GM23338 (cell line): ENCODE results near the gene SNX7. TPM values are rescaled to one million over a fixed set of nuclear protein-coding genes. Genes with fewer than 3 reads are reported as not detected.

Experiments used
- ATAC-seq: fragments of 200-7000 bp; cut with Tn5 transposase; 3 replicates; pipeline ENCODE4 v1.9.1; 2020
- DNase-seq: peaks from one replicate; pipeline ENCODE4 v3.0.0-alpha.2; 2015; ENCODE audit warnings: low spot score
- H2AFZ ChIP-seq: fragments of 200-600 bp; sonication (generic); 2 replicates; pipeline ENCODE4 v1.8.0; 2016; ENCODE audit warnings: antibody characterized with exemption, mild to moderate bottlenecking, moderate library complexity
- H3F3A ChIP-seq: fragments of 200-600 bp; sonication (generic); replicated peaks from 2 replicates; pipeline ENCODE4 v1.8.0; 2017; ENCODE audit warnings: antibody characterized with exemption, mixed run types, low read depth
- H3K27ac ChIP-seq: fragments of 200-600 bp; sonication (generic); 2 replicates; pipeline ENCODE4 v1.6.1; 2016; ENCODE audit warnings: low read depth
- H3K27me3 ChIP-seq: fragments of 200-600 bp; sonication (generic); 2 replicates; pipeline ENCODE4 v1.8.0; 2016; ENCODE audit warnings: mild to moderate bottlenecking, mixed run types, moderate library complexity; ENCODE audit not compliant: insufficient read depth
- H3K36me3 ChIP-seq: fragments of 200-600 bp; sonication (generic); 2 replicates; pipeline ENCODE4 v1.8.0; 2016; ENCODE audit warnings: mild to moderate bottlenecking; ENCODE audit not compliant: insufficient read depth
- H3K4me1 ChIP-seq: fragments of 200-600 bp; sonication (generic); 2 replicates; pipeline ENCODE4 v1.8.0; 2016; ENCODE audit warnings: mild to moderate bottlenecking, moderate library complexity; ENCODE audit not compliant: insufficient read depth
- H3K4me2 ChIP-seq: fragments of 200-600 bp; sonication (generic); 2 replicates; pipeline ENCODE4 v1.7.1; 2017; ENCODE audit warnings: mixed run types
- H3K4me3 ChIP-seq: fragments of 200-600 bp; sonication (generic); 2 replicates; pipeline ENCODE4 v1.6.1; 2016; ENCODE audit warnings: mixed run types
- H3K79me2 ChIP-seq: fragments of 200-600 bp; sonication (generic); replicated peaks from 2 replicates; pipeline ENCODE4 v1.8.0; 2017; ENCODE audit warnings: mild to moderate bottlenecking; ENCODE audit not compliant: insufficient read depth
- H3K9me2 ChIP-seq: fragments of 200-600 bp; sonication (generic); 2 replicates; pipeline ENCODE4 v1.8.0; 2017; ENCODE audit not compliant: insufficient read depth
- H4K20me1 ChIP-seq: fragments of 200-600 bp; sonication (generic); replicated peaks from 2 replicates; pipeline ENCODE4 v1.8.0; 2017; ENCODE audit warnings: mild to moderate bottlenecking; ENCODE audit not compliant: insufficient read depth
- H3K27ac Mint-ChIP-seq: 2 replicates; pipeline ENCODE4 v1.8.0; 2020; ENCODE audit warnings: inconsistent platforms, mild to moderate bottlenecking, moderate library complexity, mixed read lengths
- H3K27me3 Mint-ChIP-seq: 3 replicates; pipeline ENCODE4 v1.8.0; 2022; ENCODE audit warnings: low read depth, mild to moderate bottlenecking, moderate library complexity, mixed read lengths, inconsistent platforms; ENCODE audit not compliant: insufficient read depth, poor library complexity
- H3K36me3 Mint-ChIP-seq: 3 replicates; pipeline ENCODE4 v1.8.0; 2021; ENCODE audit warnings: low read depth, mild to moderate bottlenecking, inconsistent platforms, moderate library complexity, mixed read lengths
- H3K4me1 Mint-ChIP-seq: 3 replicates; pipeline ENCODE4 v1.8.0; 2020; ENCODE audit warnings: mild to moderate bottlenecking, inconsistent platforms, mixed read lengths
- H3K4me3 Mint-ChIP-seq: 3 replicates; pipeline ENCODE4 v1.8.0; 2021; ENCODE audit warnings: moderate library complexity, mild to moderate bottlenecking, inconsistent platforms, mixed read lengths
- H3K9me3 Mint-ChIP-seq: 3 replicates; pipeline ENCODE4 v1.8.0; 2020; ENCODE audit warnings: moderate library complexity, mild to moderate bottlenecking, inconsistent platforms, mixed read lengths
- CREB1 ChIP-seq: fragments of 250-450 bp; sonication (Bioruptor Pico); IDR thresholded peaks from 2 replicates; pipeline ENCODE4 v1.5.0; 2020; ENCODE audit warnings: low read depth, mild to moderate bottlenecking, moderate library complexity
- EZH2 ChIP-seq: fragments of 200-600 bp; sonication (generic); IDR thresholded peaks from one replicate; pipeline ENCODE4 v1.8.0; 2017; ENCODE audit warnings: antibody characterized with exemption, mild to moderate bottlenecking, low read depth; ENCODE audit not compliant: unreplicated experiment
- JUNB ChIP-seq: IDR thresholded peaks from one replicate; pipeline ENCODE4 v1.6.1; 2016; ENCODE audit warnings: antibody characterized with exemption; ENCODE audit not compliant: unreplicated experiment
- NANOG ChIP-seq: IDR thresholded peaks from 2 replicates; pipeline ENCODE4 v1.6.1; 2016; ENCODE audit warnings: antibody characterized with exemption, borderline replicate concordance
- POLR2AphosphoS5 ChIP-seq: IDR thresholded peaks from 2 replicates; pipeline ENCODE4 v1.6.1; 2016; ENCODE audit warnings: antibody characterized with exemption, low read depth
- STAT1 ChIP-seq: IDR thresholded peaks from one replicate; pipeline ENCODE4 v1.6.1; 2016; ENCODE audit warnings: antibody characterized with exemption; ENCODE audit not compliant: unreplicated experiment
- ZNF331 ChIP-seq: fragments of 250-450 bp; sonication (Bioruptor Pico); IDR thresholded peaks from 2 replicates; pipeline ENCODE4 v1.5.0; 2020; ENCODE audit warnings: low read depth, mild to moderate bottlenecking, moderate library complexity
- polyA plus RNA-seq: library from polyadenylated mRNA; unstranded; fragments of >200 nt; fragmentation: Nextera tagmentation; extraction: Ambion mirVana; gene quantifications from 2 replicates; pipeline ENCODE4 v1.2.1, GENCODE V29; 2016
- total RNA-seq: library from RNA; depleted of rRNA; stranded (reverse); fragments of >200 nt; shearing (Covaris generic); gene quantifications from 2 replicates; pipeline ENCODE4 v1.2.3, GENCODE V29; 2014
- TF ChIP-seq, protein P1 (sequence below): fragments of 250-450 bp; sonication (Bioruptor Pico); IDR thresholded peaks from 2 replicates; pipeline ENCODE4 v1.5.0; 2020; ENCODE audit warnings: mild to moderate bottlenecking, moderate library complexity
- TF ChIP-seq, protein P2 (sequence below): IDR thresholded peaks from one replicate; pipeline ENCODE4 v1.6.1; 2018; ENCODE audit warnings: antibody characterized with exemption; ENCODE audit not compliant: unreplicated experiment
- TF ChIP-seq, protein P3 (sequence below), 2 experiments: fragments of 200-600 bp in 1 of 2; sonication (generic) in 1 of 2; conservative IDR thresholded peaks; 2 replicates each; pipeline versions ENCODE4 v1.5.1 to v1.6.1; 2016 to 2017; ENCODE audit warnings: antibody characterized with exemption in 2 of 2, low read depth in 2 of 2, mild to moderate bottlenecking in 2 of 2, moderate library complexity in 1 of 2
- TF ChIP-seq, protein P4 (sequence below): IDR thresholded peaks from 2 replicates; pipeline ENCODE4 v1.6.1; 2016; ENCODE audit warnings: antibody characterized with exemption

Gene SNX7
- total and polyA plus RNA-seq, 2 experiments from 2014 or later = 20.4 to 23.0 TPM

DNA sequence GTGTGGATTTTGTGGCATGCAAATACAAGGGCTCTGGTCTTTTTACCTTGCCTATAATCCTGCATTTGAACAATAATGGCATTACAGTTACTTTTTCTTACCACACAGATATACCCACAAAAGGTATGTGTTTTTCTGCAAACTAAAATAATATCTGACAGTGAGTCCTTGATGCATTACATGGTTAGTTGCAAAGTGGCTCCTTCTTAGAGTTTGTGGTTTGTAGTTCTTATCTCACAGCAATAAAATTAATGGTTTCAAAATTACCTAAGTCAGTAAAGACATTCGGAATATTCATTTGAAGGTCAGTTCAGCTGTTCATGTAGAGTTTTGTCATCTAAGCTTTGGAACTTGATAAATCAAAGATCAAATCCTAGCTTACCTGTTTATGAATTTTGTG lies 43.5 kb downstream of the SNX7 start (continued):
- TF ChIP-seq, protein P1, sequence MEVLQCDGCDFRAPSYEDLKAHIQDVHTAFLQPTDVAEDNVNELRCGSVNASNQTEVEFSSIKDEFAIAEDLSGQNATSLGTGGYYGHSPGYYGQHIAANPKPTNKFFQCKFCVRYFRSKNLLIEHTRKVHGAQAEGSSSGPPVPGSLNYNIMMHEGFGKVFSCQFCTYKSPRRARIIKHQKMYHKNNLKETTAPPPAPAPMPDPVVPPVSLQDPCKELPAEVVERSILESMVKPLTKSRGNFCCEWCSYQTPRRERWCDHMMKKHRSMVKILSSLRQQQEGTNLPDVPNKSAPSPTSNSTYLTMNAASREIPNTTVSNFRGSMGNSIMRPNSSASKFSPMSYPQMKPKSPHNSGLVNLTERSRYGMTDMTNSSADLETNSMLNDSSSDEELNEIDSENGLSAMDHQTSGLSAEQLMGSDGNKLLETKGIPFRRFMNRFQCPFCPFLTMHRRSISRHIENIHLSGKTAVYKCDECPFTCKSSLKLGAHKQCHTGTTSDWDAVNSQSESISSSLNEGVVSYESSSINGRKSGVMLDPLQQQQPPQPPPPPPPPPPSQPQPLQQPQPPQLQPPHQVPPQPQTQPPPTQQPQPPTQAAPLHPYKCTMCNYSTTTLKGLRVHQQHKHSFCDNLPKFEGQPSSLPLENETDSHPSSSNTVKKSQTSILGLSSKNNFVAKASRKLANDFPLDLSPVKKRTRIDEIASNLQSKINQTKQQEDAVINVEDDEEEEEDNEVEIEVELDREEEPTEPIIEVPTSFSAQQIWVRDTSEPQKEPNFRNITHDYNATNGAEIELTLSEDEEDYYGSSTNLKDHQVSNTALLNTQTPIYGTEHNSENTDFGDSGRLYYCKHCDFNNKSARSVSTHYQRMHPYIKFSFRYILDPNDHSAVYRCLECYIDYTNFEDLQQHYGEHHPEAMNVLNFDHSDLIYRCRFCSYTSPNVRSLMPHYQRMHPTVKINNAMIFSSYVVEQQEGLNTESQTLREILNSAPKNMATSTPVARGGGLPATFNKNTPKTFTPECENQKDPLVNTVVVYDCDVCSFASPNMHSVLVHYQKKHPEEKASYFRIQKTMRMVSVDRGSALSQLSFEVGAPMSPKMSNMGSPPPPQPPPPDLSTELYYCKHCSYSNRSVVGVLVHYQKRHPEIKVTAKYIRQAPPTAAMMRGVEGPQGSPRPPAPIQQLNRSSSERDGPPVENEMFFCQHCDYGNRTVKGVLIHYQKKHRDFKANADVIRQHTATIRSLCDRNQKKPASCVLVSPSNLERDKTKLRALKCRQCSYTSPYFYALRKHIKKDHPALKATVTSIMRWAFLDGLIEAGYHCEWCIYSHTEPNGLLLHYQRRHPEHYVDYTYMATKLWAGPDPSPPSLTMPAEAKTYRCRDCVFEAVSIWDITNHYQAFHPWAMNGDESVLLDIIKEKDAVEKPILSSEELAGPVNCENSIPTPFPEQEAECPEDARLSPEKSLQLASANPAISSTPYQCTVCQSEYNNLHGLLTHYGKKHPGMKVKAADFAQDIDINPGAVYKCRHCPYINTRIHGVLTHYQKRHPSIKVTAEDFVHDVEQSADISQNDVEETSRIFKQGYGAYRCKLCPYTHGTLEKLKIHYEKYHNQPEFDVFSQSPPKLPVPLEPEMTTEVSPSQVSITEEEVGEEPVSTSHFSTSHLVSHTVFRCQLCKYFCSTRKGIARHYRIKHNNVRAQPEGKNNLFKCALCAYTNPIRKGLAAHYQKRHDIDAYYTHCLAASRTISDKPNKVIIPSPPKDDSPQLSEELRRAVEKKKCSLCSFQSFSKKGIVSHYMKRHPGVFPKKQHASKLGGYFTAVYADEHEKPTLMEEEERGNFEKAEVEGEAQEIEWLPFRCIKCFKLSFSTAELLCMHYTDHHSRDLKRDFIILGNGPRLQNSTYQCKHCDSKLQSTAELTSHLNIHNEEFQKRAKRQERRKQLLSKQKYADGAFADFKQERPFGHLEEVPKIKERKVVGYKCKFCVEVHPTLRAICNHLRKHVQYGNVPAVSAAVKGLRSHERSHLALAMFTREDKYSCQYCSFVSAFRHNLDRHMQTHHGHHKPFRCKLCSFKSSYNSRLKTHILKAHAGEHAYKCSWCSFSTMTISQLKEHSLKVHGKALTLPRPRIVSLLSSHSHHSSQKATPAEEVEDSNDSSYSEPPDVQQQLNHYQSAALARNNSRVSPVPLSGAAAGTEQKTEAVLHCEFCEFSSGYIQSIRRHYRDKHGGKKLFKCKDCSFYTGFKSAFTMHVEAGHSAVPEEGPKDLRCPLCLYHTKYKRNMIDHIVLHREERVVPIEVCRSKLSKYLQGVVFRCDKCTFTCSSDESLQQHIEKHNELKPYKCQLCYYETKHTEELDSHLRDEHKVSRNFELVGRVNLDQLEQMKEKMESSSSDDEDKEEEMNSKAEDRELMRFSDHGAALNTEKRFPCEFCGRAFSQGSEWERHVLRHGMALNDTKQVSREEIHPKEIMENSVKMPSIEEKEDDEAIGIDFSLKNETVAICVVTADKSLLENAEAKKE = no peak
- no peak for TF ChIP-seq STAT1
- TF ChIP-seq, protein P2, sequence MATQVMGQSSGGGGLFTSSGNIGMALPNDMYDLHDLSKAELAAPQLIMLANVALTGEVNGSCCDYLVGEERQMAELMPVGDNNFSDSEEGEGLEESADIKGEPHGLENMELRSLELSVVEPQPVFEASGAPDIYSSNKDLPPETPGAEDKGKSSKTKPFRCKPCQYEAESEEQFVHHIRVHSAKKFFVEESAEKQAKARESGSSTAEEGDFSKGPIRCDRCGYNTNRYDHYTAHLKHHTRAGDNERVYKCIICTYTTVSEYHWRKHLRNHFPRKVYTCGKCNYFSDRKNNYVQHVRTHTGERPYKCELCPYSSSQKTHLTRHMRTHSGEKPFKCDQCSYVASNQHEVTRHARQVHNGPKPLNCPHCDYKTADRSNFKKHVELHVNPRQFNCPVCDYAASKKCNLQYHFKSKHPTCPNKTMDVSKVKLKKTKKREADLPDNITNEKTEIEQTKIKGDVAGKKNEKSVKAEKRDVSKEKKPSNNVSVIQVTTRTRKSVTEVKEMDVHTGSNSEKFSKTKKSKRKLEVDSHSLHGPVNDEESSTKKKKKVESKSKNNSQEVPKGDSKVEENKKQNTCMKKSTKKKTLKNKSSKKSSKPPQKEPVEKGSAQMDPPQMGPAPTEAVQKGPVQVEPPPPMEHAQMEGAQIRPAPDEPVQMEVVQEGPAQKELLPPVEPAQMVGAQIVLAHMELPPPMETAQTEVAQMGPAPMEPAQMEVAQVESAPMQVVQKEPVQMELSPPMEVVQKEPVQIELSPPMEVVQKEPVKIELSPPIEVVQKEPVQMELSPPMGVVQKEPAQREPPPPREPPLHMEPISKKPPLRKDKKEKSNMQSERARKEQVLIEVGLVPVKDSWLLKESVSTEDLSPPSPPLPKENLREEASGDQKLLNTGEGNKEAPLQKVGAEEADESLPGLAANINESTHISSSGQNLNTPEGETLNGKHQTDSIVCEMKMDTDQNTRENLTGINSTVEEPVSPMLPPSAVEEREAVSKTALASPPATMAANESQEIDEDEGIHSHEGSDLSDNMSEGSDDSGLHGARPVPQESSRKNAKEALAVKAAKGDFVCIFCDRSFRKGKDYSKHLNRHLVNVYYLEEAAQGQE = no peak

DNA sequence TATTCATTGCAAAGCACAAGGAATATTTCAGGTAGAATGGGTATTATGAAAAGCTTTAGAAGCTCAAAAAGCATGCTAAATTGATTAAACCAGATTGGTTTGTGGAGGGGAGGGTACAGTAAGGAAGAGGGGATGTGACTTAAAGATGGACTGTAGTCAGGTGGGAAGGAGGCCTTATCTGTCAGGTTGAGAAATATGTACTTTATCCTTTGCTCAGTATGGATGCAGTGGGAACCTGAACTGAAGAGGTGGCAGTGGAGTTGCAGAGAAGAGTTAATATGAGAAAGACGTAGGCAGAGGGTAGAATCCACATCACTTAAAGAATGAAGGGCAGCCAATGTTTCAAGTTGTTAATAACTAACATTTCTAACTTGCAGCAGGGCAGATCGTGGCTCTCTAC lies 44.1 kb downstream of the SNX7 start:
- DNase-seq = no peak
- Mint-ChIP-seq H3K27ac (no peak overlapping the region), H3K36me3 (no peaks in the 10 kb centered on the region), H3K4me3 (no peak overlapping the region), H3K4me1 (no peaks in the 10 kb centered on the region), H3K9me3 (no peaks in the 10 kb centered on the region), H3K27me3 (no peaks in the 10 kb centered on the region)
- H3K4me3 ChIP-seq = no peak overlapping the region
- H3F3A ChIP-seq = no peaks in the 10 kb centered on the region
- no peak for ATAC-seq
- H2AFZ ChIP-seq = no peak overlapping the region
- no peaks in the 10 kb centered on the region for H3K79me2 ChIP-seq
- no peak overlapping the region for H3K4me2 ChIP-seq
- no peaks in the 10 kb centered on the region for H3K36me3 ChIP-seq
- H3K27me3 ChIP-seq = no peaks in the 10 kb centered on the region
- H3K27ac ChIP-seq = no peak overlapping the region
- no peaks in the 10 kb centered on the region for H4K20me1 ChIP-seq
- no peaks in the 10 kb centered on the region for H3K4me1 ChIP-seq
- H3K9me2 ChIP-seq = no peaks in the 10 kb centered on the region
- TF ChIP-seq CREB1 (CRISPR knock-in tag) (no peak), POLR2AphosphoS5 (no peak), NANOG (no peak), ZNF331 (CRISPR knock-in tag) (no peak), JUNB (no peak), STAT1 (no peak), EZH2 (no peak)
- TF ChIP-seq, protein P3, sequence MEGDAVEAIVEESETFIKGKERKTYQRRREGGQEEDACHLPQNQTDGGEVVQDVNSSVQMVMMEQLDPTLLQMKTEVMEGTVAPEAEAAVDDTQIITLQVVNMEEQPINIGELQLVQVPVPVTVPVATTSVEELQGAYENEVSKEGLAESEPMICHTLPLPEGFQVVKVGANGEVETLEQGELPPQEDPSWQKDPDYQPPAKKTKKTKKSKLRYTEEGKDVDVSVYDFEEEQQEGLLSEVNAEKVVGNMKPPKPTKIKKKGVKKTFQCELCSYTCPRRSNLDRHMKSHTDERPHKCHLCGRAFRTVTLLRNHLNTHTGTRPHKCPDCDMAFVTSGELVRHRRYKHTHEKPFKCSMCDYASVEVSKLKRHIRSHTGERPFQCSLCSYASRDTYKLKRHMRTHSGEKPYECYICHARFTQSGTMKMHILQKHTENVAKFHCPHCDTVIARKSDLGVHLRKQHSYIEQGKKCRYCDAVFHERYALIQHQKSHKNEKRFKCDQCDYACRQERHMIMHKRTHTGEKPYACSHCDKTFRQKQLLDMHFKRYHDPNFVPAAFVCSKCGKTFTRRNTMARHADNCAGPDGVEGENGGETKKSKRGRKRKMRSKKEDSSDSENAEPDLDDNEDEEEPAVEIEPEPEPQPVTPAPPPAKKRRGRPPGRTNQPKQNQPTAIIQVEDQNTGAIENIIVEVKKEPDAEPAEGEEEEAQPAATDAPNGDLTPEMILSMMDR (conservative IDR thresholded peaks at IDR 0.05; ENCODE audit: low read depth in 2 of 2) = no peak
- TF ChIP-seq, protein P4, sequence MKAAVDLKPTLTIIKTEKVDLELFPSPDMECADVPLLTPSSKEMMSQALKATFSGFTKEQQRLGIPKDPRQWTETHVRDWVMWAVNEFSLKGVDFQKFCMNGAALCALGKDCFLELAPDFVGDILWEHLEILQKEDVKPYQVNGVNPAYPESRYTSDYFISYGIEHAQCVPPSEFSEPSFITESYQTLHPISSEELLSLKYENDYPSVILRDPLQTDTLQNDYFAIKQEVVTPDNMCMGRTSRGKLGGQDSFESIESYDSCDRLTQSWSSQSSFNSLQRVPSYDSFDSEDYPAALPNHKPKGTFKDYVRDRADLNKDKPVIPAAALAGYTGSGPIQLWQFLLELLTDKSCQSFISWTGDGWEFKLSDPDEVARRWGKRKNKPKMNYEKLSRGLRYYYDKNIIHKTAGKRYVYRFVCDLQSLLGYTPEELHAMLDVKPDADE = no peak
